ENCODE data around the gene NQO1. TPM values are rescaled to one million over a fixed set of nuclear protein-coding genes. Genes with fewer than 3 reads are reported as not detected.

NQO1 gene
- total and polyA plus RNA-seq, 2 of the 8 experiments (the other 6 are each of a cell fraction or from before 2014, with no cell fraction given), result 32.7 to 45.7 TPM

DNA sequence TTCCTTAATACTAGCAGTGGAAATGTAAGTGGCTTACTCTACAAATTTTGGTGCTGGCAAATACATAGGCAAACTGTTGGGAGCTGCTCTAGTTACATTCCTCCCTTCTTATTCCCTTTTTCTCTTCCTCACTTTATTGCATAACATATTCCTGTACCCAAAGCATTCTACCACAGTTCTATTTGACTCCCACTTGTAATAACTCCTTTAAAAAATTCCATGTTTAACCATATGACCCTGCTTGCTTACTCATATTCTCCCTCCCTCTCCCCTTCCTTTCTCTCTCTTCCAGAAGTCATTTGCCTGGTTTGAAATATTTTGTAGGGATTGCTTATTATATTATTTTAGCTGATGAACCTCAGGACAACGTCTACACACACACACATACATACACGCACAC, 22.7 kb downstream of the NQO1 start:
- no peaks in the 10 kb centered on the region for H3K4me1 ChIP-seq (replicated peaks in 1 of 4; ENCODE audit: control insufficient read depth in 3 of 4, insufficient read depth in 4 of 4, low read length in 3 of 4)
- peaks cover 0 to 2% (median 0%) of the 10 kb centered on the region in 4 experiments; a peak in 2 of 8 replicates for H3K36me3 ChIP-seq (ENCODE audit: control insufficient read depth in 2 of 4, insufficient read depth in 4 of 4, low read length in 3 of 4)
- no peak overlapping the region for H3K4ac ChIP-seq (replicated peaks; ENCODE audit: insufficient read length, low read depth, low read length)
- no peaks in the 10 kb centered on the region for H3K9me3 ChIP-seq (ENCODE audit: insufficient read depth in 2 of 2, low read depth in 1 of 2, low read length in 1 of 2)
- H3K4me2 ChIP-seq (ENCODE audit: insufficient read depth in 1 of 2, low read depth in 2 of 2, low read length in 2 of 2), result no peak overlapping the region
- no peak overlapping the region for H4K91ac ChIP-seq (replicated peaks; ENCODE audit: insufficient read length, low read length)
- no peak overlapping the region for H3K14ac ChIP-seq (ENCODE audit: insufficient read length)
- H3K79me1 ChIP-seq (ENCODE audit: low read depth, low read length), result no peaks in the 10 kb centered on the region
- H3K27me3 ChIP-seq (replicated peaks in 1 of 4; ENCODE audit: control insufficient read depth in 3 of 4, extremely low read depth in 1 of 4, insufficient read depth in 3 of 4, low read length in 3 of 4), result no peaks in the 10 kb centered on the region
- TF ChIP-seq HDAC2 (IDR thresholded peaks at IDR 0.05; ENCODE audit: borderline replicate concordance in 1 of 2, low read depth in 2 of 2, low read length in 2 of 2), result no peak
- no peak for TF ChIP-seq ZNF274 (IDR thresholded peaks at IDR 0.05; ENCODE audit: borderline replicate concordance, extremely low read depth, low read length)
- no peak for TF ChIP-seq SAP30 (IDR thresholded peaks at IDR 0.05; ENCODE audit: insufficient read depth, insufficient replicate concordance, low read length)
- TF ChIP-seq, protein P1, sequence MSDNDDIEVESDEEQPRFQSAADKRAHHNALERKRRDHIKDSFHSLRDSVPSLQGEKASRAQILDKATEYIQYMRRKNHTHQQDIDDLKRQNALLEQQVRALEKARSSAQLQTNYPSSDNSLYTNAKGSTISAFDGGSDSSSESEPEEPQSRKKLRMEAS (IDR thresholded peaks at IDR 0.05), result no peak
- no peak for TF ChIP-seq CBX5 (IDR thresholded peaks at IDR 0.05; ENCODE audit: low read depth, low read length)
- TF ChIP-seq, protein P2, sequence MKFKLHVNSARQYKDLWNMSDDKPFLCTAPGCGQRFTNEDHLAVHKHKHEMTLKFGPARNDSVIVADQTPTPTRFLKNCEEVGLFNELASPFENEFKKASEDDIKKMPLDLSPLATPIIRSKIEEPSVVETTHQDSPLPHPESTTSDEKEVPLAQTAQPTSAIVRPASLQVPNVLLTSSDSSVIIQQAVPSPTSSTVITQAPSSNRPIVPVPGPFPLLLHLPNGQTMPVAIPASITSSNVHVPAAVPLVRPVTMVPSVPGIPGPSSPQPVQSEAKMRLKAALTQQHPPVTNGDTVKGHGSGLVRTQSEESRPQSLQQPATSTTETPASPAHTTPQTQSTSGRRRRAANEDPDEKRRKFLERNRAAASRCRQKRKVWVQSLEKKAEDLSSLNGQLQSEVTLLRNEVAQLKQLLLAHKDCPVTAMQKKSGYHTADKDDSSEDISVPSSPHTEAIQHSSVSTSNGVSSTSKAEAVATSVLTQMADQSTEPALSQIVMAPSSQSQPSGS (IDR thresholded peaks at IDR 0.05; ENCODE audit: low read length), result no peak
- no peak overlapping the region for H3K4me3 ChIP-seq (ENCODE audit: extremely low read depth in 1 of 4, insufficient read depth in 2 of 4, low read depth in 3 of 4, low read length in 4 of 4)
- H2BK120ac ChIP-seq (replicated peaks; ENCODE audit: low read depth, low read length), result no peak overlapping the region
- no peak overlapping the region for H2BK15ac ChIP-seq (ENCODE audit: low read length)
- no peak overlapping the region for H4K8ac ChIP-seq (ENCODE audit: extremely low read depth, insufficient read depth, low read length)
- H3K18ac ChIP-seq (ENCODE audit: extremely low read depth, low read length), result no peak overlapping the region
- H3K23me2 ChIP-seq (ENCODE audit: low read depth, low read length), result no peaks in the 10 kb centered on the region; the same call in 1 of the 2 replicates
- H4K20me1 ChIP-seq (replicated peaks in 1 of 2; ENCODE audit: control insufficient read depth in 1 of 2, insufficient read depth in 2 of 2, low read length in 2 of 2), result no peaks in the 10 kb centered on the region
- H3K27ac ChIP-seq (ENCODE audit: low read depth, low read length), result no peak overlapping the region
- WGBS, 2 experiments (ENCODE audit: extremely low coverage in 1 of 2, insufficient coverage in 1 of 2, insufficient read length in 1 of 2, insufficient replicate concordance in 2 of 2, low coverage in 1 of 2, low lambda C conversion rate in 2 of 2, missing lambda C conversion rate in 1 of 2), result 64% methylated on average over 2 of the region's 2 CpGs; no CpG with 5 or more reads in 1 of the 2 experiments
- H4K5ac ChIP-seq (ENCODE audit: insufficient read length, low read depth, low read length), result no peak overlapping the region
- H3K79me2 ChIP-seq (ENCODE audit: control insufficient read depth in 1 of 2, insufficient read depth in 2 of 2, low read length in 2 of 2), result no peaks in the 10 kb centered on the region
- no peak overlapping the region for H2AFZ ChIP-seq (ENCODE audit: low read length)
- no peak for FAIRE-seq
- no peak for DNase-seq (ENCODE audit: low read depth in 1 of 2, low spot score in 2 of 2)
- no peak overlapping the region for H3K56ac ChIP-seq (replicated peaks; ENCODE audit: insufficient read length, low read depth, low read length)
- H2BK20ac ChIP-seq (ENCODE audit: low read length), result no peak overlapping the region
- no peak overlapping the region for H2AK5ac ChIP-seq (ENCODE audit: low read depth, low read length)
- no peak overlapping the region for H3K9ac ChIP-seq (replicated peaks in 1 of 4; ENCODE audit: extremely low read depth in 1 of 4, low read depth in 3 of 4, low read length in 3 of 4)
- H2BK5ac ChIP-seq (ENCODE audit: low read depth, low read length), result no peak overlapping the region
- no peak overlapping the region for H2BK12ac ChIP-seq (ENCODE audit: low read depth, low read length)
- POLR2A ChIA-PET (ENCODE audit: partially characterized antibody), result interaction anchor here (0.8 to 1.8 kb wide), 2 partner anchors 45 to 51 kb away, joined by 3 to 5 read pairs; partner anchors contain the start of gene NOB1
- CTCF ChIA-PET (ENCODE audit: partially characterized antibody), result interaction anchor here (0.6 to 1.9 kb wide), 3 partner anchors 10 to 327 kb away, joined by 3 to 6 read pairs (median 3); partner anchors contain the start of gene NQO1
- no peak overlapping the region for H3K23ac ChIP-seq (ENCODE audit: insufficient read length)

Data from H1 (cell line).